NCI-H187 (cell line): Measurements from ENCODE around the gene IL1F10.
"Not testable (repeated sequence)": the region's sequence is repeated elsewhere in the genome, so short reads cannot be mapped to it uniquely, and the experiment has no call there.

Experiments
- DNase-seq, 2 experiments: peaks; one replicate each; lab custom pipeline; 2025; lab: John Stamatoyannopoulos, UW

Gene IL1F10

GRCh38 chr2:113081488-113082210 is 13.9 kb downstream of the IL1F10 start:
- no peak for DNase-seq

DNA sequence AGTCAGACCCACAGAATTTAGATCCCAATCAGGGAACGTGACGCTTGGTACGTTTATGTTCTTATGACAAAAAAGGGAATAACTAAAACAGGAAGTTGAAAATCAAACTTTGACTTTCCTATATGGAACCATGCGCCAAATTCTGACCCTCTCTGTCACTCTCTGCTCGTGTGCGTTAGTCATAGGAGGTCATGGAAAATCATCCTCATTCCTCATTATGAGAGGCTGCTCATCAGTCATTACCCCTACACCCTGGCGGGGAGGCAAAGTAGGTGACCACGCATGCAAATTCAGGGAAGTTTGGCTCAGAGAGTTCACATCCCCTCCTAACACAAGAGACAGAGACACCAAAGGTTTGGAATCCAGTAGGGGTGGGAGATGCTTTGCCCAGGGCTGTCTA is 15.5 kb downstream of the IL1F10 start:
- no peak for DNase-seq

- no peak for DNase-seq
Observed at GRCh38 chr2:113084249-113085000, 16.7 kb downstream of the IL1F10 start.

GRCh38 chr2:113085542-113085941 is 17.8 kb downstream of the IL1F10 start:
- no peak for DNase-seq

DNA sequence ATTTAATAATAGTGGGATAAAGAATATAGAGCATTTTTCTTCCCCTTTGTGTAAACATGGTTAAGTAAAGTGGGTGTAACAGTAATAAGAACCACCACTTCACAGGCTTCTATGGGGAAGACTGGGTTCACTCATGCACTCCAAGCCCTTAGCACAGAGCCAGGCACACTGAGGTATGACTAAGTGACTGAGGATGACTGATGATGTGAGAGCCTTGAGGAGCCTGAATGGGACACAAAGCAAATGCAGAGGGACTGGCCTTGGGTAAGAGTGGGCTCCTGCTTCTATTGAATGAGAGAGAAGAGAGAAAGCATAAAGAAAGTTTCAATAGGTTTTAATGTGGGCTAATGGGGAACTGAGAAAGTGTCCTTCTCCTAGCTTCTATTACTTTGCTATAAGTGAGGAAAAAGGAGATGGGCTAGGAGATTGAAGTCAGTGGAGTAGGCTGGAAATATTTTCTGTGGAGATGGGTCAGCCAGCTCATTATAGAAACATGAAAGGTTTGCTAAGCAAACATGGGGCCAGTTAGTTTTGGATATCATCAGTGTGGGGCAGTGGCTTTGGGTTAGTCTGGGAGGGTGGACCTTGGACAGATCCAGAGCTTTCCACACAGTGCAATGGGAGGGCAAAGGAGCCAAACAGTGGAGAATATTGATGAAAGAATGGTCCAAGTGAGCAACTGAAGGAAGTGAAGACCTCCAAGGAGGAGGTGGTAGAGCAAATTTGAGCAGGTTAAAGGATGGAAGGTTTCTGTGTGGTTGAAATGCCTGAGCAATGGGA is 20.6 kb downstream of the IL1F10 start:
- DNase-seq = no peak

- DNase-seq = no peak
Observed at GRCh38 chr2:113089916-113090315, 22.1 kb downstream of the IL1F10 start.

DNA sequence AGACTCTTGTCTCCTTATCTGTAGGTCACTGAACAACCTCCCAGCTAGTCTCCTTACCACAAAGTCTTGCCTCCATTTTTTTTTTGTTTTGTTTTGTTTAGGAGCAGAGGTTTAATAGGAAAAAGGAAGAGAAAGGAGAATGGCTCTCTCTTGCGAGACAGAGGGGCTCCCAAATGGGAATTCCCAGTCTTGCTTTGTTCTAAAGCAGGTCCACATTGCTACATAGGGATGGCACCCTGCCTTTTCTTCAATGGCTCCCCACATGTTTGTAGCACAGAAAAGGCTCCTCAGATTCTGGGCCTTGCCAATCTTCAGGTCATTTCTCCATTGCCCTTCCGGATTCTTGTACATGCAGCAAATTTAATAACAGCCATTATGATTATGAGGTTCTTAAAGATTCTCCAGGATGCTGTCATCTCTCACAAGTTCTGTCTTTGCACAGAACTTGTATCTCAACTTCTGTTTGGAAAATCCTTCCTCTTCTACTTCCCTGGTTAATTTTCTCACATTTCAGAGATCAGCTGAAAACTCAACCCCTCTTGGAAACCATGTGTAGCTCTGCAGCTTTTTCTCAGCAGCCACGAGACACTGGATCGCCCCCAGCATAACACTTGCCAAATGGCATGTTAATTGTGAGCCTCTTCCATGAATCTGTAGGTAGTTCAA is 23.6 kb downstream of the IL1F10 start:
- no peak for DNase-seq

- no peak for DNase-seq
Observed at GRCh38 chr2:113092864-113093612, 25.3 kb downstream of the IL1F10 start.

DNA sequence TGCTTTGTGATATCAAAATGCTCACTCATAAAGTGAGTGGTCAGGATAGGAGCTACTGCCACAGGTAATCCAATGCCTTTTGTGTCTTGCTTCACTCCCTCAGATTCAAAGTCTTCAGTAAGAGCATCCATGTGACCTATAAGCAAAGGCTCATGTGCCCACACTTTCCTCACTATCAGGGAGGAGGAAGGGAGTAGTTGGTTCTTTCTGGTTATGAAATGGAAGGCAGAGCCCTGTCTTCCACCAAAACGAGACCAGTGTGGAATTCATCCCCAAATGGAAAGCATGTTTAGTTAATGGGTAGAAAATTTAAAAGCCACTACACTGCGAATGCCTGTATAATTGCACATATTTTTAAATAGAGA is 25.8 kb downstream of the IL1F10 start:
- DNase-seq = no peak

GRCh38 chr2:113096306-113096705 is 28.5 kb downstream of the IL1F10 start:
- DNase-seq = not testable (repeated sequence)

DNA sequence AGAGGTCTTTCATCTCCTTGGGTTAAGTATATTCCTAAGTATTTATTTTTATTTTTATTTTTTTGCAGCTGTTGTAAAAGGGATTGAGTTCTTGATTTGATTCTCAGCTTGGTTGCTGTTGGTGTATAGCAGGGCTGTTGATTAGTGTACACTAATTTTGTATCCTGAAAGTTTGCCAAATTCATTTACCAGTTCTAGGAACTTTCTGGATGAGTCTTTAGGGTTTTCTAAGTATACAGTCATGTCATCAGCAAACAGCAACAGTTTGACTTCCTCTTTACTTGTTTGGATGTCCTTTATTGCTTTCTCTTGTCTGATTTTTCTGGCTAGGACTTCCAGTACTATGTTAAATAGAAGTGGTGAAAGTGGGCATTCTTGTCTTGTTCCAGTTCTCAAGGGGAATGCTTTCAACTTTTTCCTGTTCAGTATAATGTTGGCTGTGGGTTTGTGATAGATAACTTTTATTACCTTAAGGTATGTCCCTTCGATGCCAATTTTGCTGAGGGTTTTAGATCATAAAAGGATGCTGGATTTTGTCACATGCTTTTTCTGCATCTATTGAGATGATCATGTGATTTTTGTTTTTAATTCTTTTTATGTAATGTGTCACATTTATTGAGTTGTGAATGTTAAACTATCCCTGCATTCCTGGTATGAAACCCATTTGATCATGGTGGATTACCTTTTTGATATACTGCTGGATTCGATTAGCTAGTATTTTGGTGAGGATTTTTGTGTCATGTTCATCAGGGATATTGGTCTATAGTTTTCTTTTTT is 29.3 kb downstream of the IL1F10 start:
- not testable (repeated sequence) for DNase-seq

DNA sequence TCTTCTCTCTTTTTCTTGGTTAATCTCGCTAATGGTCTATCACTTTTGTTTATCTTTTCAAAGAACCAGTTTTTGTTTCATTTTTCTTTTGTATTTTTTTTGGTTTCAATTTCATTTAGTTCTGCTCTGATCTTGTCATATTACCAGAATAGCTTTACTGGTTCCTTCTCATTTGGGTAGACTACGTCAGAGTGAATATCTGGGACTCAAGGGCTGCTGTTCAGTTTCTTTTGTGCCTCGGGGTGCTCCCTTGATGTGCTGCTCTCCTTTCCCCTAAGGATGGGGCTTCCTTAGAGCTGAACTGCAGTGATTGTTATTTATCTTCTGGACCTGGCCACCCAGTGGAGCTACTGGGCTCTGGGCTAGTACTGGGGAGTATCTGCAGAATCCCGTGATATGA is 30.3 kb downstream of the IL1F10 start:
- DNase-seq = no peak

- no peak for DNase-seq
Observed at GRCh38 chr2:113098532-113098931, 30.8 kb downstream of the IL1F10 start.

DNA sequence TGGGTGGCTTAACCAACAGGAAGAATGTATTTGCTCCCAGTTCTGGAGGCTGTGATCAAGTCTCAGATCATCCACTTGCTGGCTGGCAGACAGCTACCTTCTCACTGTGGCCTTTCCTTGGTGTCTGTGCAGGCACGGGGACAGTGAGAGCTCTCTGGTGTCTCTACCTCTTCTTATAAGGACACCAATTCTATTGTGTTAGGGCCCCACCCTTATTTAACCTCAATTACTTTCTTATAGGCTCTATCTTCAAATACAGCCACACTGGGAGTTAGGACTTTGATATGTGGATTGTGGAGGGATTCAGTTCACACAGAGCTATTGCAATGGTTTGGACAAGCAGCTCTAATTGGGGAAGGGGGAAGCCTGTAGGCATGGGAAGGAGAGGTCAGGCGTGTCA is 34.4 kb downstream of the IL1F10 start:
- no peak for DNase-seq

GRCh38 chr2:113103277-113103676 is 35.5 kb downstream of the IL1F10 start:
- DNase-seq = no peak

- DNase-seq = no peak
Observed at GRCh38 chr2:113104054-113104611, 36.4 kb downstream of the IL1F10 start.

DNA sequence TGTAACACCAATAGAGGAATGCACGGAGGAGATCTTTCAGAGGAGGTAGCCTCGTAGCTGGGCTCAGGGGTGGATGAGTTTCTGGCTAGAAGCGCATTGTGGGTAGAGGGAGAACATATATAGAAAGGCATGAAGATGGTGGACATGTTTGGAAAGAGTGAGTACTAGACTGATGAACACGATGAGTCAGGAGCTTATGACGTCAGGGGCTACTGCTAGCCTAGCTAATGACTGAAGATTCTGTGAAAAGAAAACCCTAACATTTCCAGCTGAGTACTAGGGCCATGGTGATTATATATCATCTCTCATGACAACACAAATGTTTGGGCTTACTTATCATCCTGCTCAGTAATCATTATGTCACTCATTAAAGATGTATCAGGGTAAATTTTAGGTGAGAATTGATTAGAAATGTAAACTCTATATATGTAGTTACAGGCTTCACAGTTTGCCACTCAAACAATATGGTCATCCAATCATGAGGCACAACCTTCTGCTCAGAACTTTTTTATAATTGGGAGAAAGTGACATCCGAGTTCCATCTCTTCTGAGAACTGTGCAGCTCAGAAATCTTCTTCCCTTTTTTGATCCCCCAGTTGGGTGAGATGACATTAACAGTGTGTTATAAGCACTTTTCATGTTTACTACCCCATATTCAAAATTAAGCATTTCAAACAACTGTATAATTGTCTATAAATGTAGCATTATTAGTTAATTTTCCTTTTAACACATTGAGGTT is 37.4 kb downstream of the IL1F10 start:
- no peak for DNase-seq

DNA sequence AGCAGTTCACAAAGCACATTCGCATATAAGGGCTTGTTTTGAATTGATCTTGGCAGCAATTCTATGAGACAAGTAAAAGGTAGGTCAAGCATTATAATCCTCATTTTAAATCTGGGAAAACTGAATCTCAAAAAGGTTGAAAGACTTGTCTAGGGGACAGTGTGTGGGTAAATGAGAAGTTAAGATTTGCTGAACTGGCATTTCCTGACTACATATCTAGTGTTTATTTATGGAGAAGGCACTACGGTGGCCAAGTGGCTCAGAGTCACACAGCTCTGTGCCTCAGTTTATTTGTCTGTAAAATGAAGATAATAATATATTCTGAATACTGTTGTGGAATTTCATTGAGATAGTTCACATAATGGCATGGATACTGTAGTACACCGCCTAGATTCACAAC is 43.4 kb downstream of the IL1F10 start:
- DNase-seq = no peak

DNA sequence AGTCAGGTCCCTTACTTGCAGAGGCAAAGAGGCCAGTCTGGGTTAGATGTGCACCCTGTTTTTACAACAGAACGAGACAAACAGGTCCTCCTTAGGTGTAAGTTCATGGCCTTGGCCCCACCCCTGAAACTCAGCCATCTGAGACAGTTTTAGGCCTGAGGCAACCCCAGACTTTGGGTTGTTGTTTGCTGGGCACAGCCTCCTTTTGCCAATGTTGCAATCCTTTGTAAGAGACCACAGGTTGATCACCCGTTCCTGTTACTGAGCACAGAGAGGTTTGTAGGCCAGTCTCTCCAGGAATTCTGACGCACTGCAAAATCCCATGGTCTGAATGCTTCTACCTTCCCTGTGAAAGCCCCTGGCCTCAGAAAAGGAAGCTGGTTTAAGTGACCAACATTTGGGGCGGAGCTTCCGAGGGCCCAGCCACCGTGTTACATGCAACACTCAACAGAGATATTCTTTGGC is 44.1 kb downstream of the IL1F10 start:
- DNase-seq = no peak

- DNase-seq = no peak
Observed at GRCh38 chr2:113112441-113112840, 44.7 kb downstream of the IL1F10 start.
